ENCODE data around the gene GRIK1.
"Not testable (repeated sequence)": the region's sequence is repeated elsewhere in the genome, so short reads cannot be mapped to it uniquely, and the experiment has no call there.

GRIK1 gene

DNA sequence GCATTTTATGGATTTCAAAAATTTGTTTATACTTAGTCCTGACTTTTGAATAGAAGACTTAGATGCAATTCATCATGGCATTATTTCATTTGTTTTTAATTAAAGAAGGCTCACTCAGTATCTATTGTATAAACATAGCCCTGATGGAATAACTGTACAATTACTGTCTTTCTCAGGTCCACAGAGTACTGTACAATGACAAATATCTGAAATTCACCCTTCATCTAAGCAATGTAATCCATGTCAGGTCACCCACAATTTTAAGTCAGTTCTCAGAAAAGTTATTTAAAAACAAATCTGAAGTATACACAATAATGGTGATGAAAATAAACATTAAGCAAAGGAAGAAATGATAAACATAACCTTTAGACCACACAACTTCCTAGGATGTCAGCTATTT, 311.9 kb downstream of the GRIK1 start:
- in situ Hi-C loops (cut with MboI; ENCODE audit: low sequenced_read_pairs): no loop called here

DNA sequence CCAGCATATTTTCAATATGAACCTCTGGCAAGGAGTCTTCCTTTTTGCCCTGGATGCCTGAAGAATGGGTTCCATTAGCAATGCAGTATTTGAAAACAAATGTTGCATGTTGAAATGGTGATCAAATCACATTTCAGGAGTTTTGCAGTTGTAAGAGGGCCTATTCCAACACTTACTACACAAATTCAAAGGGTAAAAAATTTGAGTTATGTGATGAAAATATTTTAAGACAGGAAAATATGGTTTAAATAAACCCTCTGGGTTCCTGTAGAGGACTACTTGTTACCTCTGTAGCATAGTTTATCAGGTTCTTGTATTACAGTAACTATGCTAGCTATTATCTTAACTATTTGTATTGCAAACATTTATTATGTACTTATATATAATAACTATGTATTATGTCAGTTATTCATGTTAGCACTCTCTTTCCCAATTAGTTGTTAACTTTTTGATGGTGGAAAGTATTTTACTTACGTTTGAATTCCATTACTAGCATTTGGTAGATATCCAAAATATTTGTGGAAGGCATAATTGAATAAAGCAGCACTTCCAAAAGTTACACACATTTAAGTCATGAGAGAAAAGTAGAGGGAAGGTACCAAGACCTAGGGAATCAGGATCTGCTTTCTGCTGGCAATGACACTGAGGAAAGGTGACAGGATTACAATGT, 312.9 kb downstream of the GRIK1 start:
- in situ Hi-C loops (cut with MboI; ENCODE audit: low sequenced_read_pairs): no loop called here

- in situ Hi-C loops (cut with MboI; ENCODE audit: low sequenced_read_pairs): no loop called here
Observed at GRCh38 chr21:29625990-29626389, 313.8 kb downstream of the GRIK1 start.

- in situ Hi-C loops (cut with MboI; ENCODE audit: low sequenced_read_pairs): no loop called here
Observed at GRCh38 chr21:29624776-29625175, 315.0 kb downstream of the GRIK1 start.

DNA sequence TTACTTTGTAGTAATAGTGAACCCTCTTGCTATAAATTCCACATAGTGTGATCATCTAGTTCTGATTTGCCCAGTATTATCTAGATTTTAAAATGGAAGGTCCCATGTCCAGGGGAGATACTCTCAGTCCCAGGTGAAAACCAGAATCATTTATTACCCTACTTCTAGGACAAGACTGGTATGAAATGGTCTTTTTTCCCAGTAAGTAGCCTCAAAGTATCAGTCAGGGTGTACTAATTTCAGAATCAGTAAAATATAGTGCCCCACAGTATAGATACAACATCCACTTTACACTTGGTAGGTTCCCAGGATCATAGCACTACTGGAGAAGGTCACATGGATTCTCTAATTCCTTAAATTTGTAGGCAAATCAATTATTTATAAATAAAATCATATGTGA, 318.3 kb downstream of the GRIK1 start:
- in situ Hi-C loops (cut with MboI; ENCODE audit: low sequenced_read_pairs): no loop called here

DNA sequence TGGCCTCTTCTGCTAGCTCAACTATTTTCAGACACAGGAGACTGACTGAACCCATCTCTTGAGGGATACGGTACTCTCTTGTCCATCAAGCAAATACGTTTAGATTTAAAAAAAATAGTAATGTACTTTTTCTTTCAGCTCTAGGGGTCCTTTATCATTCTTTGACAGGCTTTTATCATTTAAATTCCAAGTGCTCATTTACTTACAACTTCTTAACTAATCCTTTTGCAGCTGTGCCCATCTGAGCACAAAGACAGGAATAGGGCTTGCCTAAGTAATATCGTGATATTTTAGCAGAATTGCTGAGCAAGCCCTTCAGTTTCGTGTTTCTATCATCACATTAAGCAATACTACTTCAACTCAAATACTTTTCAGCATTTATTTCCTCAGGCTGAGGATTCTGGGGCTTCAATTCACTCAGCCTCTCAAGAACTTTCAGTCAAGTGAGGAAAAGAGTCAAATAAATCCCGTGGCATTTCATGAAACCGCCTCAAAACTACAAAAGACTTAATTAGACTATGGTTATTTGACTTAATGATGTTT, 323.5 kb downstream of the GRIK1 start:
- in situ Hi-C loops (cut with MboI; ENCODE audit: low sequenced_read_pairs): no loop called here

GRCh38 chr21:29613877-29614276, 325.9 kb downstream of the GRIK1 start:
- in situ Hi-C loops (cut with MboI; ENCODE audit: low sequenced_read_pairs): no loop called here

GRCh38 chr21:29613021-29613420, 326.8 kb downstream of the GRIK1 start:
- in situ Hi-C loops (cut with MboI; ENCODE audit: low sequenced_read_pairs): no loop called here

DNA sequence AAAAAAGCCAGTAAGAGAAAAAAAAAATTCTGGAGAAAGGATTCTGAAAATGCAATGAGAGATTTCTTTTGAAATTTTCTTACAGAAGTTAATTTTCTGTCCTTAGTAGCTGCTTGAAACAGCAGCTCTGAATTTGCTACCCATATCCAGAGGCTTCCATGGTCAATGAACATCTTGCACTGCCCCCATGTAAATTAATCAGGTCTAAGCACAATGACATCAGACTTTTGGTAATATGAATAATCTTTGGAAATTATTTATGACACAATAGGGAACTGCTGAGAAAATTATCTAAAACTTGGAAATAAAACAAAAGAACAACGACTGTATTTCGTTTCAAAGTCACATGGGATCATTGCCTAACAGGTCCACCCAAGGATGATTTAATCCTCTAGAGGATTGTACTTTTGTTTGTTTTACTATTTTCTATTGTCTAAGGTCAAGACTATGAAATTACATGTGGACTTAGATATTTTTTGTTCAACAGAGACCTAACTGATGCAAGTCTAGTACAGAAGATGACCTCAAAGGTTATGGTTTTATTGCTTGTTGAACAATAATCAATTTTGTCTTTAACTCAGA, 328.9 kb downstream of the GRIK1 start:
- in situ Hi-C loops (cut with MboI; ENCODE audit: low sequenced_read_pairs): no loop called here

DNA sequence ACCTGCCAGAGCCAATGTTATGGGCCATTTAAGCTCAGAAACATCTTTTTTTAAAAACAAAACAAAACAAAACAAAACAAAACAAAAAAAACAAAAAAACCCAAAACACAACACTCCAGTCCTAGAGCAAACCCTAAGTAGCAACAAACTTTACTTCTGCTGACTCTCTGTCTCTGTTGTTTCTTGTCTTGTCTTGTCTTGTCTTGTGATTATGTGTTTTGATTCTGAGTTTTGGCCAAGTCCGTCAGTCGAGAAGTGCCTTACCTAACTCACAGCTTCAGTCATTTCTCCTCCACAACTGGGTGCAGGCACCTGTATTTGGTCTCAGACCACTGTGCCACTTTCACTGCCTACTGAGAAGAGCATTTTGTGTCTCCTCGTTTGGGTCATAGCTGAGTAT, 333.2 kb downstream of the GRIK1 start:
- in situ Hi-C loops (cut with MboI; ENCODE audit: low sequenced_read_pairs): no loop called here

- in situ Hi-C loops (cut with MboI; ENCODE audit: low sequenced_read_pairs): not testable (repeated sequence)
Observed at GRCh38 chr21:29605219-29605618, 334.6 kb downstream of the GRIK1 start.

GRCh38 chr21:29604076-29604475, 335.7 kb downstream of the GRIK1 start:
- in situ Hi-C loops (cut with MboI; ENCODE audit: low sequenced_read_pairs): no loop called here

DNA sequence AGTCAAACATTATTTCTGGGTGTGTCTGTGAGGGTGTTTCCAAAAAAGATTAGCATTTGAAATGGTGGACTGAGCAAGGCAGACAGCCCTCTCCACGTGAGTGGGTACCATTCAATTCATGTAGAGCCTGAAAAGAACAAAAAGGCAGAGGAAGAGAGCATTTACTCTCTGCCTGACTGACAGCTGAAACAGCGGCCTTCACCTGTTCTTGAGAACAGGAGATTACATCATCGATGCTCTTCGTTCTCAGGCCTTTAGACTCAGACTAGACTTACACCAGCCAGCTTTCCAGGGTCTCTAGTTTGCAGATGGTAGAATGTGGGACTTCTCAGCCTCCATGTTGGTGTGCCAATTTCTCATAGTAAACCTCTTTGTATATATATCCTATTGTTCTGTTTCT, 338.7 kb downstream of the GRIK1 start:
- in situ Hi-C loops (cut with MboI; ENCODE audit: low sequenced_read_pairs): no loop called here

- in situ Hi-C loops (cut with MboI; ENCODE audit: low sequenced_read_pairs): no loop called here
Observed at GRCh38 chr21:29586696-29587095, 353.1 kb downstream of the GRIK1 start.

DNA sequence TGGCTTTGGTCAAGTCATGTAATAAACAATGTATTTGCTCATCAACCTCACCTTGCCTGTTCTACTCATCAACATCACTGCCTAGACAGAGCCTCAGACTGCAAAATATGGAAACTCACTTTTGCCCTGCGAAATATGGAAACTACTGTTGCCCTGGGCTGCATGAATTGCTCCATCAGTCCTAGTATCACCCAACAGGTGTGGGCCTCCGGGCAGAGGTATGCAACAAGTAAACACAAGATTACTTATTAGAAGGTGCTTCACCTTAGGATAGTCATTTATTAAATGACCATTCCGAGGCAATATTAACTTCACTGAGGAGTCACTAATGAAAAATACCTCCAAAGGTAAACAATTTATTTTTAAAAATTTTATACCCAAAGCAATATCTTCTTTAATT, 354.3 kb downstream of the GRIK1 start:
- in situ Hi-C loops (cut with MboI; ENCODE audit: low sequenced_read_pairs): no loop called here

DNA sequence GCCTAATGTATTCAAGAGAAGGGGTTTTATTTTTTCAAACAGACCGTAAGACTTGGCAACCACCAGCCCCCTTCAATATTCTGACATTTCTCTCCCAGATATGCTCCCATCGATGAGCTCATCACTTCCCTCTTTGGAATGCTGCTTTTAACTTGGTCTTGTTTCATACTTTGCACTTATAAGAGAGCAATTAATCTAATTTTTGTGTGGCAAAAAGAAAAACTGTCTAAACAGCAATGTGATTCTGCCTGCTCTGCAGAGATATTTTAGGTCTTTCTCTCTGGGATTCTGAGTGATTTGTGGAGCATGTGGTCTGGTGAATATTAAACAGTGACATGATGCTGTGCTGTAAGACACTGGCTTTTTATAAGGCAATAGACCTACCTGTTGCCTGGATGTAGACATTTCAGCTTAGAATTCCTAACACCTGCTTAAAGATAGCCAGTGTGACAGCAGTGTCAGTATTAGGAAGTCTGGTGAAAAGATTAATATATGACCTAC, 356.3 kb downstream of the GRIK1 start:
- in situ Hi-C loops (cut with MboI; ENCODE audit: low sequenced_read_pairs): no loop called here

DNA sequence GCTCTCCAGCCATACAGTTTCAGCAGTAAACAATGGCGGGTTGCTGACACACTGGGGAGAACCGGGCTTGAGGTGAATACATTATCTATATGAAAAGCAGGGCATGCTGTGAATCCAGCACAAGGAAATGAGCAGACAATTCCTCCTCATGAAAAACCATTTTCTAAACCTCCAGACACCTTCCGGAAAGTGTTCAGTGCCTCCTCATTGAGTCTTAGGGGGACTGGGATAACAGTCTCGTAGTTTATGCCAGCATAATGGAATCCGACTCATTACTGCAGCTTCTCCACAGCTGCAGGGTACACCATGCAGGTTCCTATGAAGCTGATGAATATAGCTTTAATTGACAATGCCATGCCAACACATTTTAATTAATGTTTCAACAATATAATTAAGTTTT, 356.9 kb downstream of the GRIK1 start:
- in situ Hi-C loops (cut with MboI; ENCODE audit: low sequenced_read_pairs): no loop called here

DNA sequence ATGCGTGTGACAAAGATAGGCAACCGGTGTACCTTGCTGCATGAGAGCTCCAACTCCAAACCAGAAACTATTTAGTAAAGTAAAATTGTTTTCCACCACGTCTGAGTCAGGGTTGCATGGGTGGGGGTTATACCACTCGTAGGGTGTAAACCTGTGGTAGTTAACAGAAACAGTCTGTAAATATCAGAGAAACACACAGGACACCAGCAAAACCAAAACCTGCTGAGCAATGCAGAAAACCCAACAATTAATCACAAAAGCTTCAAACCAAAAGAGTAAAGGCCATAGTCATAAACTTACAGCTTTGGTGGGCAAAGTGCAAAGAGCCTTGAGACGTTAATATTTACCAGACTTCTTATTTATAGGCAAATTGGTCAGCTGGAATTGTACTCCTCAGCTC, 358.4 kb downstream of the GRIK1 start:
- in situ Hi-C loops (cut with MboI; ENCODE audit: low sequenced_read_pairs): no loop called here

GRCh38 chr21:29580732-29581285, 359.0 kb downstream of the GRIK1 start:
- in situ Hi-C loops (cut with MboI; ENCODE audit: low sequenced_read_pairs): no loop called here

- in situ Hi-C loops (cut with MboI; ENCODE audit: low sequenced_read_pairs): no loop called here
Observed at GRCh38 chr21:29578306-29578705, 361.5 kb downstream of the GRIK1 start.

- in situ Hi-C loops (cut with MboI; ENCODE audit: low sequenced_read_pairs): no loop called here
Observed at GRCh38 chr21:29571949-29572348, 367.8 kb downstream of the GRIK1 start.

- in situ Hi-C loops (cut with MboI; ENCODE audit: low sequenced_read_pairs): no loop called here
Observed at GRCh38 chr21:29568020-29568697, 371.6 kb downstream of the GRIK1 start.
